Effector CD4-positive, alpha-beta T cell (primary cell): ENCODE measurements around the gene SLC5A1.
"Not testable (repeated sequence)": the region's sequence is repeated elsewhere in the genome, so short reads cannot be mapped to it uniquely, and the experiment has no call there.

Experiments
- DNase-seq: peaks from one replicate; pipeline ENCODE4 v3.0.0-alpha.2; 2020

The SLC5A1 gene

GRCh38 chr22:32150647-32151046 is 107.6 kb downstream of the SLC5A1 start:
- not testable (repeated sequence) for DNase-seq

- not testable (repeated sequence) for DNase-seq
Measured at GRCh38 chr22:32151641-32152040, 108.6 kb downstream of the SLC5A1 start.

- not testable (repeated sequence) for DNase-seq
Measured at GRCh38 chr22:32154727-32155126, 111.7 kb downstream of the SLC5A1 start.

GRCh38 chr22:32157632-32158031 is 114.6 kb downstream of the SLC5A1 start:
- not testable (repeated sequence) for DNase-seq

GRCh38 chr22:32158712-32159533 is 115.9 kb downstream of the SLC5A1 start, which contains the start of gene C22orf42:
C22orf42 (minus strand) TSS chr22:32159303; CDS start chr22:32159215, 88 bp downstream.
- no peak for DNase-seq

GRCh38 chr22:32160411-32160810 is 117.3 kb downstream of the SLC5A1 start:
- DNase-seq, result not testable (repeated sequence)
